Heart left ventricle (tissue), 16 donors: Measurements from ENCODE around the gene ROBO1. TPM values are rescaled to one million over a fixed set of nuclear protein-coding genes. Genes with fewer than 3 reads are reported as not detected.

Experiments
- ATAC-seq, 4 donors: fragments of 200-7000 bp; cut with Tn5 transposase; one replicate each; pipeline ENCODE4 v1.9.1; 2020 to 2022; ENCODE audit warnings: moderate library complexity in 4 of 4, mild to moderate bottlenecking in 3 of 4, moderate number of reproducible peaks in 1 of 4
- DNase-seq, 5 donors: peaks; one replicate each; pipeline ENCODE4 v3.0.0-alpha.2; 2020
- H3K27ac ChIP-seq, 12 donors: fragments of 200-600 bp; sonication (generic) in 4 of 12; one replicate each; pipeline versions ENCODE4 v1.5.0 to v1.8.0; 2016 to 2022; ENCODE audit warnings: mild to moderate bottlenecking in 2 of 12
- H3K27me3 ChIP-seq, 9 donors: fragments of 200-600 bp; sonication (generic) in 2 of 9; one replicate each; pipeline versions ENCODE4 v1.5.1 to v1.8.0; 2016 to 2022; ENCODE audit warnings: mild to moderate bottlenecking in 3 of 9
- H3K36me3 ChIP-seq, 9 donors: fragments of 200-600 bp; sonication (generic) in 2 of 9; one replicate each; pipeline versions ENCODE4 v1.5.0 to v1.8.0; 2018 to 2022; ENCODE audit warnings: mild to moderate bottlenecking in 2 of 9
- H3K4me1 ChIP-seq, 12 donors: fragments of 200-600 bp; sonication (generic) in 4 of 12; one replicate each; pipeline versions ENCODE4 v1.5.0 to v1.8.0; 2016 to 2022; ENCODE audit warnings: mild to moderate bottlenecking in 3 of 12
- H3K4me3 ChIP-seq, 12 donors: fragments of 200-600 bp; sonication (generic) in 4 of 12; one replicate each; pipeline versions ENCODE4 v1.5.0 to v1.8.0; 2017 to 2022; ENCODE audit warnings: mild to moderate bottlenecking in 9 of 12, moderate library complexity in 4 of 12
- H3K9me3 ChIP-seq, 12 donors: fragments of 200-600 bp; sonication (generic) in 4 of 12; one replicate each; pipeline versions ENCODE4 v1.5.0 to v1.8.0; 2016 to 2022; ENCODE audit warnings: mild to moderate bottlenecking in 1 of 12
- CTCF ChIP-seq, 12 donors: fragments of 200-600 bp; sonication (generic) in 4 of 12; IDR thresholded peaks; one replicate each; pipeline versions ENCODE4 v1.5.0 to v1.8.0; 2018 to 2022; ENCODE audit warnings: antibody characterized with exemption in 12 of 12, mild to moderate bottlenecking in 5 of 12
- POLR2A ChIP-seq, 2 donors: fragments of 450-650 bp; IDR thresholded peaks; one replicate each; pipeline ENCODE4 v1.6.1; 2017; ENCODE audit warnings: antibody characterized with exemption in 2 of 2, mild to moderate bottlenecking in 2 of 2, moderate library complexity in 2 of 2
- WGBS, 4 donors: extraction: QIAGEN DNeasy Blood & Tissue Kit in 2 of 4; methylation state at CpG; one replicate each; pipeline versions ENCODE4 v1.1.5 to v1.1.7; 2013 to 2018; 5-methylcytosine and 5-hydroxymethylcytosine counted together
- intact Hi-C, 10 donors: fragments of 100-400 bp; cut with DNase I; formaldehyde crosslinking; loops; one replicate each; pipeline versions ENCODE4 v1.11.1 to v1.14.2; 2022
- polyA plus RNA-seq, 2 donors: library from polyadenylated mRNA; stranded (reverse); fragments of 200-250 nt; gene quantifications; one replicate each; pipeline ENCODE4 v1.2.3, GENCODE V29; 2013
- total RNA-seq, 9 donors: library from RNA; depleted of rRNA in 2 of 9; stranded (reverse); fragments of >200 nt in 2 of 9; fragmentation: NEBNext Ultra II Directional in 3 of 9; extraction: Animal tissue kit (Norgen Biotek cat#: 25700) in 3 of 9; gene quantifications; one replicate each; pipeline versions ENCODE4 v1.1.0 to v1.2.4, GENCODE V29; 2016 to 2023
- donor health status: ischemic (EF 13 %, LVEDD 7.1; RV severe dilation, severe dysfunction).
- donor health status: healthy with polysubstance abuse.
- donor health status: DM: no; HTN: yes; CAD: no.
- donor health status: DM: no; HTN: no; CAD: no.
- donor health status: ischemic (EF 25% LVEDD 6.9; RV normal size, moderate dysfunction).
- donor health status: ischemic (EF 25% LVEDD 5.7; RV mildly dilated, moderate dysfunction).
- donor health status: healthy.
- donor health status: DM: yes; HTN: yes; CAD: no.
- donor health status: ischemic (EF 35%, LVEDD 5.7; RV mildly dilated, moderate dysfunction).
- donor health status: nonischemic (EF 11% LVEDD 7.7; RV severe dilation, severe dysfunction).
- donor health status: DM: yes; HTN: yes; CAD: no.
- donor health status: PGD.
- donor health status: ischemic (EF 29% LVEDD 5.4; RV normal size, mild dysfunction).
- donor health status: nonischemic (EF 23%, LVEDD 6.1; RV moderate dilation, normal function).

Gene ROBO1
- total and polyA plus RNA-seq, 11 donors: 1.4 to 14.8 (median 5.7) TPM

DNA sequence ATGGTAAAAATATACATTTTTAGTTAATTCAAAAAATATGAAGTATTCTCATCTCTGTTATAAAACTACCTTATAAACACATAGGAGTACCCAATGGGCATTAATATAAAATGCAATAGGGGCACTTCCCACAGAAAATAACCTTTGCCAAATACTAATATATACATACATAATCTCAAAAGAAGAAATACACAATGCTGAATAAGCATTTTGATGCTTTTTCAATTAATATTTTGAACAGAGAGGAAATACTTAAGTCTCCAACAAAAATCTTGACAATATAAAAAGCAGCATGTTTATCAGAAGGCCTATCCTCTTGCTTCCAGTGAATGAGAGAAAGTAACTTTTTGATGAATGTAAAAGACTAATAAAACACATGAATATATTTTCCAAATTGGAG lies 110.7 kb downstream of the ROBO1 start:
- Histone ChIP-seq H3K36me3 (no peaks in the 10 kb centered on the region), H3K27me3 (no peaks in the 10 kb centered on the region), H3K4me3 (no peak overlapping the region), H3K27ac (no peak overlapping the region), H3K9me3 (peaks cover 0 to 6% (median 0%) of the 10 kb centered on the region in 12 donors), H3K4me1 (no peaks in the 10 kb centered on the region)
- no peak for ATAC-seq
- intact Hi-C loops: no loop called here
- DNase-seq: no peak
- TF ChIP-seq POLR2A (IDR thresholded peaks at IDR 0.05) (no peak), CTCF (IDR thresholded peaks at IDR 0.05) (no peak)

- H3K4me1 ChIP-seq: no peaks in the 10 kb centered on the region
- H3K27ac ChIP-seq: no peak overlapping the region
- no peaks in the 10 kb centered on the region for H3K36me3 ChIP-seq
- intact Hi-C loops: no loop called here
- TF ChIP-seq POLR2A (IDR thresholded peaks at IDR 0.05): no peak
- TF ChIP-seq CTCF (IDR thresholded peaks at IDR 0.05): no peak
- WGBS, 4 donors: 36 to 64% (median 58%) methylated on average over 3 of the region's 3 CpGs
- no peaks in the 10 kb centered on the region for H3K9me3 ChIP-seq
- H3K27me3 ChIP-seq: no peaks in the 10 kb centered on the region
- DNase-seq: no peak
- no peak for ATAC-seq
- H3K4me3 ChIP-seq: no peak overlapping the region
Observed at GRCh38 chr3:79654019-79654418, 113.8 kb downstream of the ROBO1 start.

- no peak for DNase-seq
- Histone ChIP-seq H3K36me3 (no peaks in the 10 kb centered on the region), H3K27ac (no peak overlapping the region), H3K27me3 (no peaks in the 10 kb centered on the region), H3K9me3 (no peaks in the 10 kb centered on the region), H3K4me3 (no peak overlapping the region), H3K4me1 (no peaks in the 10 kb centered on the region)
- intact Hi-C loops: no loop called here
- no peak for ATAC-seq
- no peak for TF ChIP-seq CTCF (IDR thresholded peaks at IDR 0.05)
- no peak for TF ChIP-seq POLR2A (IDR thresholded peaks at IDR 0.05)
- WGBS, 4 donors: 69 to 89% (median 78%) methylated on average over 4 of the region's 4 CpGs
Observed at GRCh38 chr3:79653266-79653830, 114.5 kb downstream of the ROBO1 start.

- Histone ChIP-seq H3K27me3 (no peaks in the 10 kb centered on the region), H3K4me3 (no peak overlapping the region), H3K27ac (no peak overlapping the region), H3K4me1 (no peaks in the 10 kb centered on the region), H3K9me3 (no peaks in the 10 kb centered on the region), H3K36me3 (no peaks in the 10 kb centered on the region)
- DNase-seq (no peak), ATAC-seq (no peak)
- intact Hi-C loops: no loop called here
- TF ChIP-seq CTCF (IDR thresholded peaks at IDR 0.05) (no peak), POLR2A (IDR thresholded peaks at IDR 0.05) (no peak)
- WGBS, 4 donors: 41 to 56% (median 47%) methylated on average over 7 of the region's 7 CpGs
Observed at GRCh38 chr3:79651536-79652065, 116.2 kb downstream of the ROBO1 start.
